Gastroesophageal sphincter (tissue), 4 donors: ENCODE results near the gene MAP1LC3B. TPM values are rescaled to one million over a fixed set of nuclear protein-coding genes. Genes with fewer than 3 reads are reported as not detected.

Source experiments
- ATAC-seq: fragments of 150-250 bp; one replicate; pipeline ENCODE4 v1.9.1; 2016; ENCODE audit warnings: mild to moderate bottlenecking, moderate library complexity
- H3K27ac ChIP-seq, 4 donors: fragments of 200-600 bp; sonication (generic) in 3 of 4; 1 replicate in 3 of 4; 2 replicates in 1 of 4; pipeline ENCODE4 v1.5.1; 2016 to 2019
- H3K27me3 ChIP-seq: fragments of 200-600 bp; sonication (generic); one replicate; pipeline ENCODE4 v1.5.1; 2019
- H3K36me3 ChIP-seq, 2 donors: fragments of 200-600 bp; sonication (generic); one replicate each; pipeline ENCODE4 v1.5.1; 2019; ENCODE audit warnings: control low read depth in 1 of 2
- H3K4me1 ChIP-seq, 3 donors: fragments of 200-600 bp; sonication (generic); 1 replicate in 2 of 3; 2 replicates in 1 of 3; pipeline ENCODE4 v1.5.1; 2016 to 2019; ENCODE audit warnings: control low read depth in 2 of 3
- H3K4me3 ChIP-seq, 2 donors: fragments of 200-600 bp; sonication (generic); one replicate each; pipeline ENCODE4 v1.5.1; 2019; ENCODE audit warnings: mild to moderate bottlenecking in 1 of 2, moderate library complexity in 1 of 2
- H3K9me3 ChIP-seq, 3 donors: fragments of 200-600 bp; sonication (generic); one replicate each; pipeline ENCODE4 v1.5.1; 2017 to 2019; ENCODE audit warnings: control low read depth in 2 of 3
- EP300 ChIP-seq: sonication (generic); formaldehyde crosslinking; IDR thresholded peaks from one replicate; pipeline ENCODE4 v1.6.1; 2017; ENCODE audit warnings: antibody characterized with exemption, mild to moderate bottlenecking
- POLR2A ChIP-seq, 2 donors: fragments of 450-650 bp; IDR thresholded peaks; one replicate each; pipeline ENCODE4 v1.6.1; 2017; ENCODE audit warnings: antibody characterized with exemption in 2 of 2, mild to moderate bottlenecking in 2 of 2, moderate library complexity in 1 of 2
- POLR2AphosphoS5 ChIP-seq: sonication (generic); formaldehyde crosslinking; IDR thresholded peaks from one replicate; pipeline ENCODE4 v1.6.1; 2017; ENCODE audit warnings: antibody characterized with exemption
- WGBS, 2 donors: methylation state at CpG; one replicate each; pipeline ENCODE4 v1.1.5; 2018; ENCODE audit warnings: low coverage in 1 of 2; 5-methylcytosine and 5-hydroxymethylcytosine counted together
- total RNA-seq, 4 donors: library from RNA; depleted of rRNA; stranded (reverse); fragments of >200 nt; gene quantifications; one replicate each; pipeline ENCODE4 v1.1.0, GENCODE V29; 2016
- TF ChIP-seq, protein P1 (sequence below), 4 experiments: fragments of 200-600 bp in 2 of 4; fragments of 450-650 bp in 2 of 4; sonication (generic) in 1 of 4; IDR thresholded peaks; one replicate each; pipeline ENCODE4 v1.5.1; 2017 to 2019; ENCODE audit warnings: antibody characterized with exemption in 4 of 4, mild to moderate bottlenecking in 2 of 4, moderate library complexity in 2 of 4

The MAP1LC3B gene
- total RNA-seq, 4 donors from 2014 or later = 53.9 to 64.8 (median 57.9) TPM

DNA sequence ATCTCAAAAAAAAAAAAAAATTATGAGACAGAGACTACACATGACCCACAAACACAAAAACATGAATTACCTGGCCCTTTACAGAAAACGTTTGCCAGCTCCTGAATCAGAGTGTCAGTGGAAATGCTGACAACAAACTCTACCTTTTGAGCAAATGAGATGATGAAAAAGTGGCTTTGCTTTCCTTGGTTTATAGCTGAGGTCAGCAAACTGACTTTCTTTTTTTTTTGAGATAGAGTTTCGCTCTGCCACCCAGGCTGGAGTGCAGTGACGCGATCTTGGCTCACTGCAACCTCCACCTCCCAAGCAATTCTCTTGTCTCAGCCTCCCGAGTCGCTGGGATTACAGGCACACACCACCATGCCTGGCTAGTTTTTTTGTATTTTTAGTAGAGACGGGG is 54.3 kb downstream of the MAP1LC3B start:
- 85 to 90% methylated on average over 1 to 6 of the region's 7 CpGs for WGBS, 2 donors

DNA sequence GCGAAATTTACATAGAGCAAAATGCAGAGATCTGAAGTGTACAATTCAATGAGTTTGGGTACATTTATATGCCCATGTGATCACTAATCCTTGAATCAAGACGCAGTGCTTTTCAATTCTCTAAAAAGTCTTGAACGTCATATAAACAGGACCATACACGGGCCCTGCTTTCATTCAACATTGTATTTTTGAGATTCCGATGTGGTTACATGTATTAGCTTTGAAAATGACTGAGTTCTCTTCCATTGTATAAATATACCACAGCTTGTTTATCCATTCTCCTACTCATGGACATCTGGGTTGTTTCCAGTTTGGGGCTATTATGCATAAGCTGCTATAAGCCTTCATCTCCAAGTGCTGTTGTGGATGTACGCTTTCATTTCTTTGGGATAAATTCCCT is 55.2 kb downstream of the MAP1LC3B start:
- Histone ChIP-seq H3K27ac (peak overlapping the region; percentile 79 to 84 (median 80)), H3K4me1 (peaks cover 0 to 22% (median 8%) of the 10 kb centered on the region in 3 donors), H3K36me3 (peaks cover 0 to 33% of the 10 kb centered on the region in 2 donors), H3K27me3 (no peaks in the 10 kb centered on the region), H3K9me3 (no peaks in the 10 kb centered on the region), H3K4me3 (no peak overlapping the region)
- WGBS, 2 donors = 34 to 37% methylated on average over 6 of the region's 6 CpGs
- TF ChIP-seq EP300 (no peak), POLR2AphosphoS5 (peak; percentile 80)
- ATAC-seq = peak; percentile 63

More for the DNA sequence above, 54.3 kb downstream of the MAP1LC3B start:
- Histone ChIP-seq H3K27me3 (no peaks in the 10 kb centered on the region), H3K27ac (peak overlapping the region; percentile 79 to 84 (median 80)), H3K9me3 (no peaks in the 10 kb centered on the region), H3K36me3 (peaks cover 0 to 30% of the 10 kb centered on the region in 2 donors), H3K4me3 (no peak overlapping the region), H3K4me1 (peaks cover 0 to 22% (median 8%) of the 10 kb centered on the region in 3 donors)
- no peak for ATAC-seq
- TF ChIP-seq POLR2AphosphoS5 = no peak
- no peak for TF ChIP-seq POLR2A (IDR thresholded peaks at IDR 0.05)
- TF ChIP-seq EP300 = no peak
- TF ChIP-seq, protein P1, sequence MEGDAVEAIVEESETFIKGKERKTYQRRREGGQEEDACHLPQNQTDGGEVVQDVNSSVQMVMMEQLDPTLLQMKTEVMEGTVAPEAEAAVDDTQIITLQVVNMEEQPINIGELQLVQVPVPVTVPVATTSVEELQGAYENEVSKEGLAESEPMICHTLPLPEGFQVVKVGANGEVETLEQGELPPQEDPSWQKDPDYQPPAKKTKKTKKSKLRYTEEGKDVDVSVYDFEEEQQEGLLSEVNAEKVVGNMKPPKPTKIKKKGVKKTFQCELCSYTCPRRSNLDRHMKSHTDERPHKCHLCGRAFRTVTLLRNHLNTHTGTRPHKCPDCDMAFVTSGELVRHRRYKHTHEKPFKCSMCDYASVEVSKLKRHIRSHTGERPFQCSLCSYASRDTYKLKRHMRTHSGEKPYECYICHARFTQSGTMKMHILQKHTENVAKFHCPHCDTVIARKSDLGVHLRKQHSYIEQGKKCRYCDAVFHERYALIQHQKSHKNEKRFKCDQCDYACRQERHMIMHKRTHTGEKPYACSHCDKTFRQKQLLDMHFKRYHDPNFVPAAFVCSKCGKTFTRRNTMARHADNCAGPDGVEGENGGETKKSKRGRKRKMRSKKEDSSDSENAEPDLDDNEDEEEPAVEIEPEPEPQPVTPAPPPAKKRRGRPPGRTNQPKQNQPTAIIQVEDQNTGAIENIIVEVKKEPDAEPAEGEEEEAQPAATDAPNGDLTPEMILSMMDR (IDR thresholded peaks at IDR 0.05) = no peak

DNA sequence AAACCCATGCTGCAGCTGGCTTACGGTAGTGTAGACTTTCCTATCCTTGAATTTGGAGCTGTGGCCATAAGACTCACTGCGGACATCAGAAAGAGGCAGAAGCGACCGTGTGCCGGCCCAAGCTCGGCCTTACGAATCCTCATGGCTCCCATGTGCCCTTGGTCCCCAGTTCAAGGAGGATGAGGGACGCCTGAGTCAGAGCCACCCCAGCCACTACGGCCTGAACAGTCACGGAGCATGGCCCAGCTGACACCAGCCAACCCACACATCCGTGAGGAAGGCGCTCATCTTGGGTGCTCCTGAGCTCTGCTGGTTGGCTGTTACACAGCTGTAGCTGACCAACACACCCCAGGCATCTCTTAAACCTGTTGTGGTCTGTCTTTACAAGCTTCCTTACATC is 56.7 kb downstream of the MAP1LC3B start:
- TF ChIP-seq EP300 = no peak
- TF ChIP-seq POLR2A (IDR thresholded peaks at IDR 0.05) = no peak
- Histone ChIP-seq H3K4me1 (peaks cover 0 to 26% (median 8%) of the 10 kb centered on the region in 3 donors), H3K27ac (no peak overlapping the region), H3K27me3 (no peaks in the 10 kb centered on the region), H3K4me3 (no peak overlapping the region), H3K36me3 (peaks cover 0 to 45% of the 10 kb centered on the region in 2 donors), H3K9me3 (no peaks in the 10 kb centered on the region)
- 100% methylated on average over 1 to 4 of the region's 12 CpGs for WGBS, 2 donors
- no peak for ATAC-seq

DNA sequence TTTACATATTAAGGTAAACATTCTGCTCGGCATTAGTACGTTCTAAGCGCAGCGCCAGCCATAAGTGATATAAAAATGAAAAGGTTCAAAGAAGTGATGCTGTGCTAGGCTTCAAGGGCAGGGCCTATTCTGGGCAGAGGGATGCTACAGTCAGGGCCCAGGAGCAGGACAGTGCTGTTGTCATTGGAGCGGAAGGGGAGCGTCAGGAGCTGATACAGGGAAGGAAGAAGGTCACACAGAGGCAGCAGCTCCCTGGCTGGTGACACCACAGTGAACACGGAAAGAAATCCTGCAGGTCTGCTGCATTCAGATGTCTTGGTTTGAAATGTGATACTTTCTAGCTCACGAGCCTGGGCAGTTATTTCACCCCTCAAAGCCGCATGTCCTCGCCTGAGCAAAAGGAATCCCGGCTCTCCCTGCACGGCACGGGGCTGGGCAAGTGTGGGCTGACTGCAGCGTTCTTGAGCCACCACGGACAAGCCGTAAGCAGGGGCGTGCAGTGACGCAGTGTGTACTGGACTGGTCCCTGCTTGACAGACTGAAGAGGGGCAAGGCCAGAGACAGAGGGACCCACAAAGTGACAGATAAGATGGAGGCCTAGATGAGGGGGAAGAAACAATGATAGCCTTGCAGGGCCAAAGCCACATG is 59.6 kb downstream of the MAP1LC3B start:
- Histone ChIP-seq H3K4me1 (peaks cover 0 to 20% (median 8%) of the 10 kb centered on the region in 3 donors), H3K27ac (no peak overlapping the region)
- ATAC-seq = no peak

DNA sequence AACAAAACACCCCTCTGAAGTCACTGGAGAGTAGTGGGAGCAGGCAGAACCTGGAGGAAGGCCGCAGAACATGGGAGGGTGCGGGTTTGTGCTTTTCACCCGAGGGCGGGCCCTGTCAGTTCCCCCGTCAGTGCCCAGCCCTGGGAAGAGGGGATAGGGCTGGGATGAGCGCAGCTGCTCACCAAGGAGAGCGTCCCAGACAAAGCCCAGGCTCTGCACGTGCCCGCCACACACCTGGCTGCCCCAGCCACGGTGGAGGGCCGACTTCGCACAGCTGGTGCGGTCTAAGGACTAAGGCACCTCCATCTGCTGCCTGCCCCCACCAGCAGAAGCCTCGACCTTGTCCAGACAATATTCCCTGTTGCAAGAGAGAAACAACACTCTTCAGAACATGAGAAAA is 61.2 kb downstream of the MAP1LC3B start:
- TF ChIP-seq POLR2AphosphoS5 (no peak), EP300 (no peak), POLR2A (IDR thresholded peaks at IDR 0.05) (no peak)
- TF ChIP-seq, protein P1 (IDR thresholded peaks at IDR 0.05) = no peak
- H3K27me3 ChIP-seq = no peaks in the 10 kb centered on the region
- no peak overlapping the region for H3K4me3 ChIP-seq
- no peaks in the 10 kb centered on the region for H3K9me3 ChIP-seq
- 96% methylated on average over 4 of the region's 14 CpGs; no CpG with 5 or more reads in 1 of the 2 donors for WGBS, 2 donors
- ATAC-seq = no peak
- no peak overlapping the region for H3K27ac ChIP-seq
- H3K36me3 ChIP-seq = peaks cover 0 to 61% of the 10 kb centered on the region in 2 donors
- H3K4me1 ChIP-seq = peaks cover 0 to 19% (median 0%) of the 10 kb centered on the region in 3 donors

More for the DNA sequence above, 59.6 kb downstream of the MAP1LC3B start:
- no peak for TF ChIP-seq EP300
- TF ChIP-seq POLR2A (IDR thresholded peaks at IDR 0.05) = no peak
- no peak for TF ChIP-seq POLR2AphosphoS5
- TF ChIP-seq, protein P1 (IDR thresholded peaks at IDR 0.05) = no peak
- Histone ChIP-seq H3K36me3 (peaks cover 0 to 53% of the 10 kb centered on the region in 2 donors), H3K9me3 (no peaks in the 10 kb centered on the region), H3K4me3 (no peak overlapping the region), H3K27me3 (no peaks in the 10 kb centered on the region)
- WGBS, 2 donors = 94 to 100% methylated on average over 6 to 7 of the region's 18 CpGs

Other genes starting within 250 kb of the MAP1LC3B start
- 1 to 10 TPM in 3 of 4 donors, under 1 TPM in 1; 0.67 to 4.2 (median 2.2) TPM for gene C16orf95, start 74.9 kb upstream of the MAP1LC3B start, total RNA-seq
- 100 to 1,000 TPM in 1 of 4 donors, 10 to 100 TPM in 3; 69.2 to 141 (median 85.1) TPM for gene FBXO31, start 8.6 kb upstream of the MAP1LC3B start, total RNA-seq
- gene ZCCHC14, start 100.7 kb downstream of the MAP1LC3B start, total RNA-seq = 10 to 100 TPM; 15.5 to 24.9 (median 19.9) TPM
- gene JPH3, start 210.2 kb downstream of the MAP1LC3B start, total RNA-seq = 1 to 10 TPM in 3 of 4 donors, under 1 TPM in 1; 0.72 to 4.4 (median 1.1) TPM